Common myeloid progenitor, CD34-positive (primary cell): Measurements from ENCODE around the gene SPTA1.

Experiments
- CTCF ChIA-PET: fragments of 350-600 bp; sonication (Branson Sonifier 250); formaldehyde crosslinking; loops from one replicate; lab custom pipeline; 2021; ENCODE audit warnings: antibody characterized with exemption; lab: Charles Lee
- POLR2A ChIA-PET: fragments of 350-600 bp; sonication (Branson Sonifier 250); formaldehyde crosslinking; loops from one replicate; lab custom pipeline; 2021; ENCODE audit warnings: antibody characterized with exemption; lab: Charles Lee
- DNase-seq, 3 donors: peaks; one replicate each; pipeline versions ENCODE4 v3.0.0 to v3.0.0-alpha.2; 2013
- H3K27ac ChIP-seq, 2 experiments: 1 replicate in 1 of 2; 2 replicates in 1 of 2; pipeline ENCODE4 v1.7.0; 2013; ENCODE audit warnings: inconsistent platforms in 2 of 2, low read length in 2 of 2, mild to moderate bottlenecking in 2 of 2, low read depth in 1 of 2, moderate library complexity in 1 of 2; ENCODE audit not compliant: severe bottlenecking in 2 of 2, insufficient read depth in 1 of 2, poor library complexity in 1 of 2
- H3K27me3 ChIP-seq, 5 experiments: replicated peaks in 2 of 5; 1 replicate in 3 of 5; 2 replicates in 2 of 5; pipeline versions ENCODE4 v1.6.1 to v1.7.0; 2013; ENCODE audit warnings: low read length in 4 of 5, mild to moderate bottlenecking in 2 of 5, moderate library complexity in 2 of 5, inconsistent platforms in 1 of 5; ENCODE audit not compliant: insufficient read depth in 5 of 5, control insufficient read depth in 4 of 5
- H3K36me3 ChIP-seq, 4 experiments: 1 replicate in 2 of 4; 2 replicates in 2 of 4; pipeline versions ENCODE4 v1.6.1 to v1.7.0; 2013; ENCODE audit warnings: low read length in 3 of 4, control low read depth in 1 of 4, mild to moderate bottlenecking in 1 of 4; ENCODE audit not compliant: control insufficient read depth in 4 of 4, insufficient read depth in 4 of 4
- H3K4me1 ChIP-seq, 4 experiments: 1 replicate in 3 of 4; 2 replicates in 1 of 4; pipeline versions ENCODE4 v1.6.1 to v1.7.1; 2013; ENCODE audit warnings: low read length in 3 of 4, mild to moderate bottlenecking in 3 of 4, control low read depth in 1 of 4, inconsistent platforms in 1 of 4, moderate library complexity in 1 of 4; ENCODE audit not compliant: control insufficient read depth in 4 of 4, insufficient read depth in 4 of 4; ENCODE audit errors: control extremely low read depth in 1 of 4
- H3K4me3 ChIP-seq, 7 experiments: 1 replicate in 4 of 7; 2 replicates in 3 of 7; pipeline versions ENCODE4 v1.5.1 to v1.7.0; 2013; ENCODE audit warnings: mild to moderate bottlenecking in 7 of 7, low read length in 6 of 7, moderate library complexity in 6 of 7, inconsistent platforms in 2 of 7, low read depth in 2 of 7, control low read depth in 1 of 7; ENCODE audit not compliant: insufficient read depth in 4 of 7, control insufficient read depth in 1 of 7; ENCODE audit errors: extremely low read depth in 1 of 7
- H3K9me3 ChIP-seq, 5 experiments: 1 replicate in 4 of 5; 2 replicates in 1 of 5; pipeline versions ENCODE4 v1.6.1 to v1.7.1; 2013; ENCODE audit warnings: low read length in 4 of 5, mild to moderate bottlenecking in 2 of 5, inconsistent platforms in 1 of 5, low read depth in 1 of 5, moderate library complexity in 1 of 5; ENCODE audit not compliant: control insufficient read depth in 4 of 5, insufficient read depth in 2 of 5; ENCODE audit errors: control extremely low read depth in 1 of 5
- WGBS: methylation state at CpG from one replicate; pipeline ENCODE4 v1.1.5; 2013; ENCODE audit not compliant: insufficient coverage; 5-methylcytosine and 5-hydroxymethylcytosine counted together

Gene SPTA1

GRCh38 chr1:158720620-158721019, 34.1 kb upstream of the SPTA1 start, which contains the start of gene OR6K3:
Gene OR6K3, minus strand, starts transcription at chr1:158720720. Its CDS starts 2,605 bp downstream, at chr1:158718115.
- DNase-seq = no peak
- WGBS = no CpG with 5 or more reads among the region's 2 CpGs
- Histone ChIP-seq H3K4me1 (no peaks in the 10 kb centered on the region), H3K27ac (no peak within 1 kb of the TSS), H3K9me3 (no peaks in the 10 kb centered on the region), H3K4me3 (no peak within 1 kb of the TSS), H3K36me3 (no peaks in the 10 kb centered on the region), H3K27me3 (no peaks in the 10 kb centered on the region)
- POLR2A ChIA-PET = no interaction called here
- CTCF ChIA-PET = interaction anchor here (0.6 kb wide), 1 partner anchor 93 kb away, joined by 3 read pairs; no protein-coding TSS in a partner anchor

- Histone ChIP-seq H3K4me3 (no peak overlapping the region), H3K9me3 (no peaks in the 10 kb centered on the region), H3K36me3 (no peaks in the 10 kb centered on the region), H3K27ac (no peak overlapping the region), H3K4me1 (no peaks in the 10 kb centered on the region), H3K27me3 (no peaks in the 10 kb centered on the region)
- no peak for DNase-seq
- ChIA-PET CTCF (no interaction called here), POLR2A (no interaction called here)
- WGBS = 83% methylated on average over 1 of the region's 3 CpGs
These were observed 33.1 kb upstream of the SPTA1 start for GRCh38 chr1:158719664-158720063.

DNA sequence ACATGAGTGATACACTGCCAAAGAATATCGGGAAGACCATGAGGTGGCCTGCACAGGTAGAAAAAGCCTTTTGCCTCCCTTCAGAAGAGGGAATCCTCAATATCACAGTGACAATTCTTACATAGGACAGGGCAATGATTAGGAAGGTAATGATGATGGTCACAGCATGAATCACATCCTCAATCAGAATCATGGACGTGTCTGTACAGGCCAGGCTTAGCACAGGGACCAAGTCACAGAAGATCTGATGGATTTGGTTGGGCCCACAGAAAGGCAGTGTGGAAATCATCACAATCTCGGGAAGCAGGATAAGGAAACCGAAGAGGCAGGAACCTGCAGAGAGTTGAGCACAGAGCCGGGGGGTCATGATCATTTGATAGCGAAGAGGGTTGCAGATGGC, 30.8 kb upstream of the SPTA1 start:
- Histone ChIP-seq H3K4me3 (no peak overlapping the region), H3K9me3 (no peaks in the 10 kb centered on the region), H3K4me1 (no peaks in the 10 kb centered on the region), H3K27me3 (no peaks in the 10 kb centered on the region), H3K27ac (no peak overlapping the region), H3K36me3 (no peaks in the 10 kb centered on the region)
- POLR2A ChIA-PET = no interaction called here
- DNase-seq = no peak
- 100% methylated on average over 4 of the region's 6 CpGs for WGBS
- CTCF ChIA-PET = no interaction called here

GRCh38 chr1:158716335-158716734, 29.8 kb upstream of the SPTA1 start:
- WGBS = no CpG with 5 or more reads among the region's 1 CpG
- DNase-seq = peak in 2 of 3 donors; percentile 32 to 41
- H3K9me3 ChIP-seq = no peaks in the 10 kb centered on the region
- ChIA-PET POLR2A (no interaction called here), CTCF (no interaction called here)
- no peaks in the 10 kb centered on the region for H3K4me1 ChIP-seq
- H3K4me3 ChIP-seq = no peak overlapping the region
- no peak overlapping the region for H3K27ac ChIP-seq
- H3K36me3 ChIP-seq = no peaks in the 10 kb centered on the region
- H3K27me3 ChIP-seq = no peaks in the 10 kb centered on the region

DNA sequence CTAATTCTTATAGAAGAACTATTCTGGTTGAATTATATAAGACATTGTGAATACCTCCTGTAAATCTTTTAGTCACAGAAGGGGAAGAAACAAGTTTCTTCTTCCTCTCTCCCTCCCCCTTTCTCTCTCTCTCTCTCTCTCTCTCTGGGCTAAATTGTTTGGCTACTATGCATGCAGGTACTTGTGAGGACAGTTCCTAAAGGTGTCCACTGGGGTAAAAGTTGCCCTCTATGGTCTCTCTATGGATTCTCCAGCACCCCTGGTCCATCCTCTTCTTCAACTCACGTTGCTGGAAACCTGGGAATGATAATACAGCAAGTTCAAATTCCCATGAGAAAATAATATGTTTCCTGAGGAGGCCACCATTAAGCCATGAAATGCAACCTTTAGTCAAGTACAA, 28.2 kb upstream of the SPTA1 start:
- 100% methylated on average over 1 of the region's 1 CpG for WGBS
- no peak for DNase-seq
- CTCF ChIA-PET = interaction anchor here (0.6 kb wide), 1 partner anchor 22 kb away, joined by 3 read pairs; no protein-coding TSS in a partner anchor

GRCh38 chr1:158711098-158711497, 24.6 kb upstream of the SPTA1 start:
- Histone ChIP-seq H3K36me3 (no peaks in the 10 kb centered on the region), H3K9me3 (no peaks in the 10 kb centered on the region), H3K4me3 (no peak overlapping the region), H3K27ac (no peak overlapping the region), H3K27me3 (no peaks in the 10 kb centered on the region), H3K4me1 (no peaks in the 10 kb centered on the region)
- ChIA-PET POLR2A (no interaction called here), CTCF (no interaction called here)
- DNase-seq = no peak
- WGBS = 67% methylated on average over 1 of the region's 4 CpGs

More for the DNA sequence above, 28.2 kb upstream of the SPTA1 start:
- H3K4me1 ChIP-seq = no peaks in the 10 kb centered on the region
- no peaks in the 10 kb centered on the region for H3K36me3 ChIP-seq
- H3K27ac ChIP-seq = no peak overlapping the region
- POLR2A ChIA-PET = no interaction called here
- no peak overlapping the region for H3K4me3 ChIP-seq
- no peaks in the 10 kb centered on the region for H3K27me3 ChIP-seq
- H3K9me3 ChIP-seq = no peaks in the 10 kb centered on the region

DNA sequence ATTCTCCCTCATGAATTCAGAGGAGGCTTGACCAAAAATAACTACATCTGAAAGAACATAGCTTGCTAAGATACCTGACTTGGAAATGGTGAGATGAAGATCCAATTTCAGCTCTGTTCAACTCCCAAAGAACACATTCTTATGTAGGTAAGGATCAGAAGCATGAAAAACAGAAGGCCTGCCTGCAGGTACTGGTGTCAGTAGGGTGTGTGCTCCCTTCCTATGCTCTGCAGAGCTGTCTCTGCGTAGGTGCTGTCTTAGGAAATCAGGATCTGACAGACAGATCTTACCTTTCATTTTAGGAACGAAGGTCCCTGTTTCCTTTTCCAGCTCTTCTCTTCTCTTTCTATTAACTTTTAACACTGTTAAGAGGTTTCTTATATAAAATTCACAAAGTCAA, 19.6 kb upstream of the SPTA1 start:
- Histone ChIP-seq H3K9me3 (no peaks in the 10 kb centered on the region), H3K27me3 (no peaks in the 10 kb centered on the region), H3K4me3 (no peak overlapping the region), H3K36me3 (no peaks in the 10 kb centered on the region), H3K4me1 (no peaks in the 10 kb centered on the region), H3K27ac (no peak overlapping the region)
- ChIA-PET CTCF (no interaction called here), POLR2A (interaction anchor here (0.6 kb wide), 1 partner anchor 17 kb away, joined by 4 read pairs; no protein-coding TSS in a partner anchor)
- 75% methylated on average over 1 of the region's 2 CpGs for WGBS
- no peak for DNase-seq
